ENCODE data around the gene KLHL2.
"Not testable (repeated sequence)": the region's sequence is repeated elsewhere in the genome, so short reads cannot be mapped to it uniquely, and the experiment has no call there.

The KLHL2 gene, protein sequence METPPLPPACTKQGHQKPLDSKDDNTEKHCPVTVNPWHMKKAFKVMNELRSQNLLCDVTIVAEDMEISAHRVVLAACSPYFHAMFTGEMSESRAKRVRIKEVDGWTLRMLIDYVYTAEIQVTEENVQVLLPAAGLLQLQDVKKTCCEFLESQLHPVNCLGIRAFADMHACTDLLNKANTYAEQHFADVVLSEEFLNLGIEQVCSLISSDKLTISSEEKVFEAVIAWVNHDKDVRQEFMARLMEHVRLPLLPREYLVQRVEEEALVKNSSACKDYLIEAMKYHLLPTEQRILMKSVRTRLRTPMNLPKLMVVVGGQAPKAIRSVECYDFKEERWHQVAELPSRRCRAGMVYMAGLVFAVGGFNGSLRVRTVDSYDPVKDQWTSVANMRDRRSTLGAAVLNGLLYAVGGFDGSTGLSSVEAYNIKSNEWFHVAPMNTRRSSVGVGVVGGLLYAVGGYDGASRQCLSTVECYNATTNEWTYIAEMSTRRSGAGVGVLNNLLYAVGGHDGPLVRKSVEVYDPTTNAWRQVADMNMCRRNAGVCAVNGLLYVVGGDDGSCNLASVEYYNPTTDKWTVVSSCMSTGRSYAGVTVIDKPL

DNA sequence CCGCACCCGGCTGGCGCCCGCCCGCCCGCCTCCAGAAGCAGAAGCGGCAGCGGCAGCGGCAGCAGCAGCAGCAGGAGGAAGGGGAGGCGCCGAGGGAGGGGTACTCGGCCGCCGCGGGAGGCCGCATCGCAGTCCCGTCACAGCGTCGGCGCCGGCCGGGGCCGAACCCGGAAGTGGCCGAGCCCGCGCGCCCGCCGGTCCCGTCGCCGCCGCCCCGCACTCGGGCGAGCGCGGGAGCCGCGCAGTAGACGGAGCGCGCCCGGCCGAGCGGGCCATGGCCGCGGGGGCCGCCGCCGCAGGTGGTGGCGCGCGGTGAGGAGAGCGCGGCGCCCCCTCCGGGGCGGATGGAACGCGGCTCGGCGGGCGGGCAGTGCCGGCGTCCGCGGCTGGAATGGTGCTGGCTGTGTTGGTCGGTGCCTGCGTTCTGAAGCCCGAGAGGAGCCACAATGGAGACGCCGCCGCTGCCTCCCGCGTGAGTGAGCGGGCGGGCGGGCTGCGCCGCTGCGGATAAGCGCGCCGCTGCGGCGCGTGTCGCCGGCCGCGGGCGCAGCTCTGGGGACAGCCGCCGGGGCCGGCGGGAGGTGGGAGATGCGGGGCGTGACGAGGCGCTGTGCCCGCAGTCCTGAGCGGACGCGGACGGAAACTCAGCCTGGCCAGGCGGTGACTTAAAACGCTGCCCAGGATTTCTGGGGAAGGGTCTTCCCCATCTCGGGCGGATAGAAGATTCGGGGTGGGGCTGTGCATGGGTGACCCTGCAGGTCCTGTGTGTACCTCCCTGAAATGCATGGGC, at the start of gene KLHL2:
Gene KLHL2 (plus strand): TSS at position 131 of the 790 bp plus-strand sequence. CDS start 316 bp downstream, at position 447.
- DNase-seq = peak; percentile 72

- no peak for DNase-seq
Observed at GRCh38 chr4:165158762-165159161, 48.6 kb upstream of the KLHL2 start.

DNA sequence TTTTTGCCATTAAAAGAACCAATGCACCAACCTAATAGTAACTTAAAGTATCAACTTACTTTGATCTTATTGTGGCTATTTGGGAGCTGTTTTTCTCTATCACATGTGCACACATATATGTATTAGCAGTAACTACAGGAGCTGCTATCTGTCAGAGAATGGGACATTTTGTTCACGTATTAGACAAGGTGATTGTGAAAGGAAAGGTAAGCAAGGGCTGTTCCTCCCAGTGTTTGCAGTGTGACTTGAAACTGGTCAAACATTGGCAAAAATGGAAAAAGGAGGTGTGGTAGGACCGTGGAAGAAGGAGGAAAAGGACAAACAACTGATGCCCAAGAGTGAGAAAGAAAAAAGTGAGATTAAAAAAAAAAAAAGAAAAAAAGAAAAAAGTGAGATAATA, 43.1 kb upstream of the KLHL2 start:
- no peak for DNase-seq

- DNase-seq = not testable (repeated sequence)
Observed at GRCh38 chr4:165166872-165167271, 40.5 kb upstream of the KLHL2 start.

GRCh38 chr4:165167650-165168049, 39.7 kb upstream of the KLHL2 start:
- no peak for DNase-seq

DNA sequence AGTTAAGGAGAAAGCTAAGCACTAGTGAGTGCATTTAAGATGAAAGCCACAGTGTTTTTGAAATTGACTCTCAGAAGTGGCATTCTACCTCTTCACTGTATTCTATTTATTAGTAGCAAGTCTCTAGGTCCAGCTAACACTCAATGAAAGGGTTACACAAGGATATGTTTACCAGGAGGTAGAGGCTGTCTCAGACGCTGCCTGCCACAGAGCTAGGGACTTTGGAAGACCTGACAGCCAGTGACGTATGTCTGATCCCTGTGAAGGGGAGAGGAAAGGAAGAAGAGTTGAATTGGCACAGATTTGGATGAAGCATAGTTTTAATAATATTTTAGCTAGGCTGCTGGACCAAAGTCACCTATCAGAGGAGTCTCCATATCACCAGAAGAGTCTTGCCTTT, 36.5 kb upstream of the KLHL2 start:
- no peak for DNase-seq

- not testable (repeated sequence) for DNase-seq
Observed at GRCh38 chr4:165175470-165175869, 31.9 kb upstream of the KLHL2 start.

- DNase-seq = no peak
Observed at GRCh38 chr4:165175879-165176278, 31.5 kb upstream of the KLHL2 start.

DNA sequence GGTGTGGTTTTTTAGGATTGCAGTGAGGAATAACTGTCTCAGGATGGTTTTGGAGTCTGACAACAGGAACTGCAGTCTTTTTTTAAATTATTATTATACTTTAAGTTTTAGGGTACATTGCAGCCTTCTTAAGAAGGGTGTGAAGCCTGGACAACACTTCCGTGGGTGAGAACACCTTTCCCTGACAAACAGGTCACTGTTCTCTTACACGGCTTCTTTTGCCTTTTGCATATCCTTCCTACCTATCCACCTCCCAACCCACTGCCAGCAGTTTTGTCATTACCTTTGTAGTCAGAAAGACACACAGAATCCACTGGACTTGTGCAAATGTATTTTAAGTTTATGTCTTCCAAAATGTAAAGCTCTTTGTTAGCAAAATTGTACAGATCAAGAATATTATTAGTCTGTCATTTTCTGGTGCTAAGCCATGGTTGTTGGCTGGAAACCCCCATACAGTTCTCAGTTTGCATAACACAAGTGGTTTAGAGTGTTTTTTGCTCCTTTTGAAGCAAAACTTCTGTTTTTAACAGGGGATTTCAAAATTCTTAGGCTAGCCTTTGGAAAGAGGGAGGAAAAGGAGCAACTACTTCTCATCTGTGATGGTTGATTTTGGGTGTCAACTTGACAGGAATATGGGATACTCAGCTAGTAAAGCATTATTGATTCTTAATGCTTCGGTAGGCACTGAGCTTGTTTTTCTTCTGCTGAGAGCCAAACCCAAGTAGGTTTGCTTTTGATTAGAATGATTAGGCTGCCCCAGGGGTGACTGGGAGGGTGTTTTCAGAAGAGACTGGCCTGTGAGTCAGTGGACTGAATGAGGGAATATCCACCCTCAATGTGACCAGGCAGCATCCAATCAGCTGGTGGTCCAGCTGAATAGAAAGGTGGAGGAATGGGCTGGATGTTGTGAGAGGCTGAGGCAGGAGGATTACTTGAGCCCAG, 29.4 kb upstream of the KLHL2 start:
- no peak for DNase-seq

GRCh38 chr4:165184220-165184619, 23.1 kb upstream of the KLHL2 start:
- no peak for DNase-seq

- DNase-seq = not testable (repeated sequence)
Observed at GRCh38 chr4:165184998-165185397, 22.4 kb upstream of the KLHL2 start.

DNA sequence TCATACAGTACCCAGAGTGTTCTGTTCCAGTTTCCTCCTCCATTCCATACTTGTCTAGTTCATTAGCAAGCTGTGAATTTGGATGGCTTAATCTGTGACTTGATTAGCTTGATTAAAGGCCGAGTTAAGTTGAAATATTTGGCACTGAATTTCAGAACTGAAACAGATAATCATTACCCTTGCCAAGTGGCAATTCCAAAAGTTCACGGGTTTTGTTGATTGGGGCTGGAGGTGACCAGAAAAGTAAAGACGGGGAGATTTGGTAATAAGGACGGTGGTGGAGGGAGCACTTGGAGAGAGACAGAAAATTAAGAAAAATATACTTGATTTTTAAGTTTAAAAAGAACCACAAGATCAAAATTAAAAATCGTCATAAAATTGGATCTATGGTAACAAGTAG, 21.9 kb upstream of the KLHL2 start:
- no peak for DNase-seq

DNA sequence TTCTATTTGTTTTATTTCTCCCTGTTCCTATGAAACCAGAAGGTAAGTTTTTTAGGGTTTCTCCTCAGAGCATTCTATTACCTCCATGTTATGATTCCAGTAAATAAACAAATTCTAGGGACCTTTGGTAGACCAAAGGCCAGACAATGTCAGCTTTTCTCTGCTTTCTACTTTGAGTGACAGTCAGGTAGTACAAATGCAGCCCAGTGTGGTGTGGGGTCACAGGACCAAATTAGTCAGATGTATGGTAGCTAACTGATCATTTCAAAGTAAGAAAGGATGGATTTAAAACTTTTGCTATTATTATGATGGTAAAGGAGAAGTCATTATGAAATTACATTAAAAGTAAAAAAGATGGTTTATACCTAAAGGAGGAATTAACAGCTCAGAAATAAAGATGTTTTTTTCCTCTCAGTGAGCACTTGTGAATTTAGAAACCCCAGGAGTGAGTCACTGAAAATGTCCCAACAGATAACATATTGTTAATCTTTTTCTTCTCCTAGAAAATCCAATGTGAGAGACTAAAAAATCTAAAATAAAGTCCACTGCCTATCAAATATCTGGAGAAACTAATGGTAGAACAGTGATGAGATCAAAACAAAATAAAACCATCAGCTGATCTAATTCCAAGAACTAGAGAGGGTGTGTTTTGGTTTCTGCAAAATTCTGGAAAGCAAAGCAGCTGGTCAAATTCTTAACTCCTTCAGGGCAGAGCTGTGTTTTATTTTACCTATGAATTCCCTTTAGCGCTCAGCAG, 16.6 kb upstream of the KLHL2 start:
- no peak for DNase-seq

DNA sequence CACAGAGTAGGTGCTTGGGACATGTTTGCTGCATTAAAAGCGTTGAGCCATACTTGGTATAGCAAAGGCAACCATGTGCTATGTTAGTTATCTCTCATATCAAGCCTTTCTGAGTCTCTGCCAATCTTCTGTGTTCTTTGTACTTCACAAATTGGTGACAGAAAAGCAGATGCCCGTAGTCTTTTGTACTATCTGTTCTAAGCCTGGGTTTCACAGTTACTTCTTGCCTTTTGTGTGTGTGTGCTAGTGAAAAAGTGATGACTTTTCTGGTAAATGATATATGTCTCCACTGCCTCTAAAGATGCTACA, 16.1 kb upstream of the KLHL2 start:
- no peak for DNase-seq

DNA sequence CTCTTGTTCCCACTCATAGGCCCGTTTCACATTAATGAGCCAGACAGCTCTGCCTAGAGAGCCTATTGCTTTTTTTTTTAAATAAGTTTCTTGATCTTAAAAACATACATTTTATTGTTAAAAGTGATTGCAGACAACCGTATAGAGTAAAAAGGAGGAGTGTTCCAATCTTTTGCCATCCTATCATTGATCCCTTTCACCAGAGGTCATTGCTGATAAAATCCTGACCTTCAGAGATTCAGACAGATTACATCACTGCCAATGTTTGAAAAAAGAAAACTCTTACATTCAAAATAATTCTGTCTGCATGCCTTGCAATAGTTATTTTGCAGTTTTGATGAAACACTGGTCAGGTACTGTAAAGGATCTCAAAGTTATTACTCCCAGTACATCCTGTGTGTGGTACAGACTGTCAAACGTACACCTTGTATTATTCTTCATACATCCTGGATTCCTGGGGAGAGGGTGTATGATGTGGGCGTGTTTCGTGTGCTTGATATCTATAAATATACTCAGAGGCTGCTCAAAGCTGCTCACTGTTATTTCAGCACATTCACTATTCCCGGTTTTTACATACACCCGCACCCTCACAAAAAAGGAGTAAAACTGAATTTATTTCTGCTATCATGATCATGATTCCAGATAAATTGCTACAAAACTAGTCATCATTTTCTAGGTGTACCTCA, 15.4 kb upstream of the KLHL2 start:
- no peak for DNase-seq

DNA sequence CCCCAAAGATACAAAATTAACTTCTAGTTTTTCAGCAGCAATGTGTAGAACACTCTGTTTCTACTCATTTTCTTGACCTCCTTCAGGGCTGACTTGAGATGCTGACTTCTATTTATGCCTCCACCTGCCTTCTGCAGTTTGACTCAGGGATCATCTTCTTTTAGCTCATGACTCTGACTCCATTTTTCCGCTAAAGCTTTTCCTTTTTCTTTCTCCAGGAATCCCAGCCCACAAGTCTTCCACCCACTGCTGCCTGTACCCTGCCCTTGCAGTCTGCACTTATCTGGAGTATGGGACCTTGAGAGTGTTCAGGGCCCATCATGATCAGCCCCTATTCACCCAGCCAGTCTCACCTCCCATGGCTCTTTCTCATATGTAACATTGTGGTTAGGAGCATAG, 14.9 kb upstream of the KLHL2 start:
- no peak for DNase-seq

DNA sequence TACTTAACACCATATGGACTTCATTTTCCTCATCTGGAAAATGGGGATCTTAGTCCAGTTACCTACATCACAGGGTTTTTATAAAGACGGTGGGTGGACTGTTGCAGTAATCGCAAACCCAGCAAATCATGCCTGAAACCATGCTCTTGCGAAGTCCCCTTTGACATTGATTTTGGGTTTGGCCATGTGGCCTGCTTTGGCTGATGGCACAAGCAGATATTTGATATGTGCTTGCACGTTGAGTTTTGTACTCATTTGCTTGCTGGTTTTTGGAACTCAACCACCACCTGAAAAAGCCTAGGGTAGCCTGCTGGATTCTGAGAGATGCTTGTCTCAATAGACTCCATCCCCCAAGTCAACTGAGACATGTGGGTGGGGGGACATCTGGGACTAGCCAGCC, 14.4 kb upstream of the KLHL2 start:
- DNase-seq = no peak

GRCh38 chr4:165194368-165194767, 13.0 kb upstream of the KLHL2 start:
- no peak for DNase-seq

GRCh38 chr4:165198329-165198728, 9.0 kb upstream of the KLHL2 start:
- DNase-seq = peak; percentile 56

GRCh38 chr4:165199286-165199685, 8.1 kb upstream of the KLHL2 start:
- DNase-seq = no peak

GRCh38 chr4:165199722-165200121, 7.6 kb upstream of the KLHL2 start:
- peak; percentile 36 for DNase-seq
